ENCODE results near the gene STARD5.

Gene STARD5

DNA sequence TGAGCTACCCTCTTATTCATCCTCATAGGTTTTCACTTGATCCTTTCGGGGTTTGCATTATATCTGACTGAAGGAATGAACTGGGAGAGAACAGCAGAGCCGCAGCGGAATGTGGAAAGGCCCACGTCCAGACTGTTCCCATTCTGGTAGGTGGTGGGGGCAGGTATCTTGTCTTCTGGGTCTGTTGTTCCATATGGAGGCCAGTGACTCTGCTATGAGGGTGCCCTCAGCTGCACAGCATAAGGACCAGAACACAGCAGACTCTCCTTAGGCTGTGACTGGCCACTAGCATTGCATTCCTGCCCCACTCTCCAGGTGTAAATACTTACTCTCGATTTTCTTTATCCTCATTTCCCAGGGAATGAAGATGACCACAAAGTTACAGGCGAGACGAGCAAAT is 38.0 kb upstream of the STARD5 start:
- no peak overlapping the region for H3K4me3 ChIP-seq (ENCODE audit: low read length, poor library complexity, severe bottlenecking)
- H3K4me2 ChIP-seq (ENCODE audit: low read depth, low read length, poor library complexity, severe bottlenecking): no peak overlapping the region
- no peaks in the 10 kb centered on the region for H3K27me3 ChIP-seq (ENCODE audit: insufficient read depth, low read length, poor library complexity, severe bottlenecking)
- no peaks in the 10 kb centered on the region for H3K79me2 ChIP-seq (ENCODE audit: insufficient read depth, low read length)
- H3F3A ChIP-seq (ENCODE audit: low read depth): no peaks in the 10 kb centered on the region
- H3K9me3 ChIP-seq (ENCODE audit: insufficient read depth, low read depth, low read length): no peaks in the 10 kb centered on the region
- no peak overlapping the region for H3K9ac ChIP-seq (ENCODE audit: low read depth, low read length, poor library complexity, severe bottlenecking)
- no peaks in the 10 kb centered on the region for H3K4me1 ChIP-seq (ENCODE audit: insufficient read depth, low read length, poor library complexity, severe bottlenecking)
- no peaks in the 10 kb centered on the region for H4K20me1 ChIP-seq (ENCODE audit: insufficient read depth, low read length, poor library complexity, severe bottlenecking)
- H3K9me2 ChIP-seq (replicated peaks; ENCODE audit: low read depth, low read length): no peaks in the 10 kb centered on the region
- no peaks in the 10 kb centered on the region for H3K36me3 ChIP-seq (ENCODE audit: insufficient read depth, low read length)
- H2AFZ ChIP-seq (ENCODE audit: low read length): no peak overlapping the region
- TF ChIP-seq, protein P1, sequence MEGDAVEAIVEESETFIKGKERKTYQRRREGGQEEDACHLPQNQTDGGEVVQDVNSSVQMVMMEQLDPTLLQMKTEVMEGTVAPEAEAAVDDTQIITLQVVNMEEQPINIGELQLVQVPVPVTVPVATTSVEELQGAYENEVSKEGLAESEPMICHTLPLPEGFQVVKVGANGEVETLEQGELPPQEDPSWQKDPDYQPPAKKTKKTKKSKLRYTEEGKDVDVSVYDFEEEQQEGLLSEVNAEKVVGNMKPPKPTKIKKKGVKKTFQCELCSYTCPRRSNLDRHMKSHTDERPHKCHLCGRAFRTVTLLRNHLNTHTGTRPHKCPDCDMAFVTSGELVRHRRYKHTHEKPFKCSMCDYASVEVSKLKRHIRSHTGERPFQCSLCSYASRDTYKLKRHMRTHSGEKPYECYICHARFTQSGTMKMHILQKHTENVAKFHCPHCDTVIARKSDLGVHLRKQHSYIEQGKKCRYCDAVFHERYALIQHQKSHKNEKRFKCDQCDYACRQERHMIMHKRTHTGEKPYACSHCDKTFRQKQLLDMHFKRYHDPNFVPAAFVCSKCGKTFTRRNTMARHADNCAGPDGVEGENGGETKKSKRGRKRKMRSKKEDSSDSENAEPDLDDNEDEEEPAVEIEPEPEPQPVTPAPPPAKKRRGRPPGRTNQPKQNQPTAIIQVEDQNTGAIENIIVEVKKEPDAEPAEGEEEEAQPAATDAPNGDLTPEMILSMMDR (conservative IDR thresholded peaks at IDR 0.05; ENCODE audit: low read length): no peak
- TF ChIP-seq EZH2phosphoT487 (IDR thresholded peaks at IDR 0.05; ENCODE audit: borderline replicate concordance): no peak

DNA sequence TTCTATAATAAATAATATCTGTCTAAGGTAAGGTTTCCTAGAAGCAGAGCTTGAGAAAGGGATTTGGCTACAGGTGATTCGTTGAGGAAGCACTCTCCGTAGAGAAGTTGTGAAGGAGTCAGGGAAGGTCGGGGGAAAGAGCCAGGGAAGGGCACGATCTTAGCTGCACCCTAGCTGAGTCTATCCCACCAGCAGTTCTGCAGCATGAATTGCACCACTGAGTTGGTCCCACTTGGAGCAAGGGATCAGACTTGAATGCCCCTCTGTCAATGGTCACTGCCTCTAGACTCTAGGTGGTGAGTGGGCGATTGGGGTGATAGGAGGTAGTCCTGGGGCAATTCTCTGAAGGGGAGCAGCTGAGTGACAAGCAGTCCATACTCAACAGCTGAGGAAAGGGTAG is 36.5 kb upstream of the STARD5 start:
- TF ChIP-seq, protein P1 (conservative IDR thresholded peaks at IDR 0.05; ENCODE audit: low read length): no peak
- TF ChIP-seq EZH2phosphoT487 (IDR thresholded peaks at IDR 0.05; ENCODE audit: borderline replicate concordance): no peak
- Histone ChIP-seq H3K79me2 (ENCODE audit: insufficient read depth, low read length) (no peaks in the 10 kb centered on the region), H3K4me3 (ENCODE audit: low read length, poor library complexity, severe bottlenecking) (no peak overlapping the region), H3F3A (ENCODE audit: low read depth) (no peaks in the 10 kb centered on the region), H3K9me2 (replicated peaks; ENCODE audit: low read depth, low read length) (no peaks in the 10 kb centered on the region), H3K4me1 (ENCODE audit: insufficient read depth, low read length, poor library complexity, severe bottlenecking) (no peaks in the 10 kb centered on the region), H3K36me3 (ENCODE audit: insufficient read depth, low read length) (no peaks in the 10 kb centered on the region), H3K4me2 (ENCODE audit: low read depth, low read length, poor library complexity, severe bottlenecking) (no peak overlapping the region), H3K9ac (ENCODE audit: low read depth, low read length, poor library complexity, severe bottlenecking) (no peak overlapping the region), H3K27me3 (ENCODE audit: insufficient read depth, low read length, poor library complexity, severe bottlenecking) (no peaks in the 10 kb centered on the region), H2AFZ (ENCODE audit: low read length) (no peak overlapping the region), H3K9me3 (ENCODE audit: insufficient read depth, low read depth, low read length) (no peaks in the 10 kb centered on the region), H4K20me1 (ENCODE audit: insufficient read depth, low read length, poor library complexity, severe bottlenecking) (no peaks in the 10 kb centered on the region)

DNA sequence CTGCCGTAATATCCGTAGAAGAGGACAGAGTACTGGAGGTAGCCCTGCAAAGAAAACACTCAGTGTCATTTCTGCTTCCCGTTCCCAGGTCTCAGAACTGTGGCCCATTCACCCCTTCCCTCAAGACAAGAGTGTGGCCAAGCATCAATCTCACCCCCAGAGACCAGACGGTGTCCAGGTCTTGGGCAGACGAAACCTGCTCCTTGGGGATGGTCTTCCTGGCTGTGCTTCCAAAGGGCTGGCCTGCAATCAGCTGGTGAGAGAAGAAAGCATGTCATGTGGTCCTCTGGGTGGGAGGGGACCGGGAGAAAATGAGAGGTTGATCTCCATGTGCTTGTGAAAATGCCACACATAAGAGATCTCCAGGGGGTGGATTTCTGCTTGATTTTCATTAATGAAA is 34.3 kb upstream of the STARD5 start:
- Histone ChIP-seq H3K4me3 (ENCODE audit: low read length, poor library complexity, severe bottlenecking) (no peak overlapping the region), H3K4me2 (ENCODE audit: low read depth, low read length, poor library complexity, severe bottlenecking) (no peak overlapping the region), H3K4me1 (ENCODE audit: insufficient read depth, low read length, poor library complexity, severe bottlenecking) (no peaks in the 10 kb centered on the region), H4K20me1 (ENCODE audit: insufficient read depth, low read length, poor library complexity, severe bottlenecking) (no peaks in the 10 kb centered on the region), H3K36me3 (ENCODE audit: insufficient read depth, low read length) (no peaks in the 10 kb centered on the region), H2AFZ (ENCODE audit: low read length) (no peak overlapping the region), H3K79me2 (ENCODE audit: insufficient read depth, low read length) (no peaks in the 10 kb centered on the region), H3K27me3 (ENCODE audit: insufficient read depth, low read length, poor library complexity, severe bottlenecking) (no peaks in the 10 kb centered on the region), H3K9me2 (replicated peaks; ENCODE audit: low read depth, low read length) (no peaks in the 10 kb centered on the region), H3K9ac (ENCODE audit: low read depth, low read length, poor library complexity, severe bottlenecking) (no peak overlapping the region), H3K9me3 (ENCODE audit: insufficient read depth, low read depth, low read length) (no peaks in the 10 kb centered on the region), H3F3A (ENCODE audit: low read depth) (no peaks in the 10 kb centered on the region)
- no peak for TF ChIP-seq EZH2phosphoT487 (IDR thresholded peaks at IDR 0.05; ENCODE audit: borderline replicate concordance)
- TF ChIP-seq, protein P1 (conservative IDR thresholded peaks at IDR 0.05; ENCODE audit: low read length): no peak
